ENCODE results near the gene PPP6R2.

- TF ChIP-seq POLR2A (IDR thresholded peaks at IDR 0.05; ENCODE audit: low read depth, low read length) (no peak), CTCF (IDR thresholded peaks at IDR 0.05; ENCODE audit: extremely low read depth in 1 of 2, insufficient read depth in 1 of 2, low read depth in 1 of 2, low read length in 2 of 2) (no peak), POLR2AphosphoS5 (IDR thresholded peaks at IDR 0.05; ENCODE audit: insufficient read depth, low read depth, low read length) (no peak), EZH2 (IDR thresholded peaks at IDR 0.05; ENCODE audit: borderline replicate concordance, low read depth, low read length, severe bottlenecking) (no peak)
- TF ChIP-seq, protein P1, sequence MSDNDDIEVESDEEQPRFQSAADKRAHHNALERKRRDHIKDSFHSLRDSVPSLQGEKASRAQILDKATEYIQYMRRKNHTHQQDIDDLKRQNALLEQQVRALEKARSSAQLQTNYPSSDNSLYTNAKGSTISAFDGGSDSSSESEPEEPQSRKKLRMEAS (IDR thresholded peaks at IDR 0.05; ENCODE audit: insufficient read depth, insufficient read length): no peak
Measured at GRCh38 chr22:50483106-50483505, 140.0 kb downstream of the PPP6R2 start.
